Omental fat pad (tissue), 4 donors: ENCODE data around the gene S100PBP. TPM values are rescaled to one million over a fixed set of nuclear protein-coding genes. Genes with fewer than 3 reads are reported as not detected.
"Not testable (repeated sequence)": the region's sequence is repeated elsewhere in the genome, so short reads cannot be mapped to it uniquely, and the experiment has no call there.

Experiments used
- ATAC-seq: fragments of 150-250 bp; one replicate; pipeline ENCODE4 v1.9.1; 2016; ENCODE audit warnings: mild to moderate bottlenecking, moderate library complexity; ENCODE audit not compliant: low FRiP score
- DNase-seq: peaks from one replicate; pipeline ENCODE4 v3.0.0-alpha.2; 2019; ENCODE audit warnings: low spot score
- CTCF ChIP-seq, 3 donors: fragments of 450-650 bp; IDR thresholded peaks; one replicate each; pipeline ENCODE4 v1.5.1; 2016 to 2017; ENCODE audit warnings: antibody characterized with exemption in 3 of 3, mild to moderate bottlenecking in 3 of 3, moderate library complexity in 2 of 3
- total RNA-seq, 4 donors: library from RNA; depleted of rRNA; stranded (reverse); fragments of >200 nt; gene quantifications; one replicate each; pipeline ENCODE4 v1.1.0, GENCODE V29; 2016

Gene S100PBP
- total RNA-seq, 4 donors from 2014 or later = 20.4 to 47.6 (median 28.4) TPM

GRCh38 chr1:32779242-32779641 lies 38.2 kb upstream of the S100PBP start:
- DNase-seq = no peak
- no peak for TF ChIP-seq CTCF (IDR thresholded peaks at IDR 0.05)
- ATAC-seq = no peak

- ATAC-seq (no peak), DNase-seq (no peak)
- TF ChIP-seq CTCF (IDR thresholded peaks at IDR 0.05) = no peak
Measured at GRCh38 chr1:32780005-32780404, 37.4 kb upstream of the S100PBP start.

GRCh38 chr1:32780628-32781234 lies 36.7 kb upstream of the S100PBP start:
- DNase-seq = peak; percentile 20
- TF ChIP-seq CTCF (IDR thresholded peaks at IDR 0.05) = no peak
- ATAC-seq = no peak

GRCh38 chr1:32782086-32782485 lies 35.4 kb upstream of the S100PBP start:
- ATAC-seq (no peak), DNase-seq (no peak)
- no peak for TF ChIP-seq CTCF (IDR thresholded peaks at IDR 0.05)

GRCh38 chr1:32783851-32784250 lies 33.6 kb upstream of the S100PBP start:
- no peak for ATAC-seq
- DNase-seq = no peak
- no peak for TF ChIP-seq CTCF (IDR thresholded peaks at IDR 0.05)

GRCh38 chr1:32784817-32785216 lies 32.6 kb upstream of the S100PBP start:
- DNase-seq (no peak), ATAC-seq (no peak)
- TF ChIP-seq CTCF (IDR thresholded peaks at IDR 0.05) = no peak

- DNase-seq (no peak), ATAC-seq (no peak)
- no peak for TF ChIP-seq CTCF (IDR thresholded peaks at IDR 0.05)
Measured at GRCh38 chr1:32786856-32787255, 30.6 kb upstream of the S100PBP start.

GRCh38 chr1:32789356-32789755 lies 28.1 kb upstream of the S100PBP start:
- DNase-seq = not testable (repeated sequence)
- ATAC-seq = peak; percentile 77
